GM21447 (cell line): ENCODE results near the gene PPM1J.
"Not testable (repeated sequence)": the region's sequence is repeated elsewhere in the genome, so short reads cannot be mapped to it uniquely, and the experiment has no call there.

Source experiments
- ATAC-seq: cut with Tn5 transposase; IDR thresholded peaks from one replicate; pipeline ENCODE4 v1.9.1; 2021; ENCODE audit not compliant: unreplicated experiment

Gene PPM1J

GRCh38 chr1:112715264-112716053 is at the start of gene PPM1J:
Gene PPM1J (minus strand): TSS chr1:112715332. CDS start chr1:112715301, 31 bp downstream.
- peak; percentile 72 for ATAC-seq

- ATAC-seq, result no peak
These were observed 47.7 kb upstream of the PPM1J start for GRCh38 chr1:112762541-112763500.

- ATAC-seq, result no peak
These were observed 46.8 kb upstream of the PPM1J start for GRCh38 chr1:112761714-112762480.

GRCh38 chr1:112759228-112759627 is 44.1 kb upstream of the PPM1J start:
- no peak for ATAC-seq

- ATAC-seq, result no peak
These were observed 39.0 kb upstream of the PPM1J start for GRCh38 chr1:112754116-112754628.

GRCh38 chr1:112748396-112748795 is 33.3 kb upstream of the PPM1J start:
- ATAC-seq, result no peak

GRCh38 chr1:112744009-112744578 is 29.0 kb upstream of the PPM1J start:
- ATAC-seq, result no peak

GRCh38 chr1:112743174-112744008 is 28.3 kb upstream of the PPM1J start:
- ATAC-seq, result no peak

GRCh38 chr1:112737573-112737972 is 22.4 kb upstream of the PPM1J start:
- ATAC-seq, result no peak

- no peak for ATAC-seq
These were observed 20.6 kb upstream of the PPM1J start for GRCh38 chr1:112735752-112736151.

- no peak for ATAC-seq
These were observed 16.3 kb upstream of the PPM1J start for GRCh38 chr1:112731451-112731850.

- no peak for ATAC-seq
These were observed 14.8 kb upstream of the PPM1J start for GRCh38 chr1:112729909-112730308.

- ATAC-seq, result not testable (repeated sequence)
These were observed 13.9 kb upstream of the PPM1J start for GRCh38 chr1:112729011-112729410.

GRCh38 chr1:112728306-112728971 is 13.3 kb upstream of the PPM1J start:
- not testable (repeated sequence) for ATAC-seq

GRCh38 chr1:112727716-112728115 is 12.6 kb upstream of the PPM1J start:
- no peak for ATAC-seq

GRCh38 chr1:112724240-112724639 is 9.1 kb upstream of the PPM1J start:
- not testable (repeated sequence) for ATAC-seq

- ATAC-seq, result no peak
These were observed 8.3 kb upstream of the PPM1J start for GRCh38 chr1:112723511-112723839.

- ATAC-seq, result no peak
These were observed 7.7 kb upstream of the PPM1J start for GRCh38 chr1:112722601-112723510.
